Measurements from ENCODE around the gene GRAMD4. TPM values are rescaled to one million over a fixed set of nuclear protein-coding genes. Genes with fewer than 3 reads are reported as not detected.
A peak's percentile ranks its signal among the peaks of the same experiment; 100 is the strongest.

Gene GRAMD4
- total and polyA plus RNA-seq, 4 donors = 16.3 to 67.7 (median 21.2) TPM

- Histone ChIP-seq H3K4me3 (no peak overlapping the region), H3K9me3 (ENCODE audit: control insufficient read depth in 4 of 4, insufficient read depth in 3 of 4, low read length in 3 of 4) (no peaks in the 10 kb centered on the region), H3K4me1 (ENCODE audit: control insufficient read depth in 5 of 5, insufficient read depth in 5 of 5, low read length in 5 of 5) (peaks cover 7 to 67% (median 27%) of the 10 kb centered on the region in 5 donors), H3K9ac (ENCODE audit: insufficient read depth in 1 of 2, low read length in 2 of 2) (no peak overlapping the region), H3K27me3 (ENCODE audit: control insufficient read depth in 3 of 3, insufficient read depth in 3 of 3, low read length in 2 of 3) (no peaks in the 10 kb centered on the region), H3K27ac (ENCODE audit: low read depth in 1 of 2, low read length in 1 of 2) (peak overlapping the region in 1 of 2 donors; percentile 73), H3K36me3 (ENCODE audit: control insufficient read depth in 4 of 4, insufficient read depth in 4 of 4, low read length in 4 of 4) (no peaks in the 10 kb centered on the region)
- ATAC-seq (ENCODE audit: insufficient read depth, low FRiP score) (no peak), DNase-seq (no peak)
- 75 to 79% methylated on average over 13 of the region's 13 CpGs for WGBS, 2 donors
- no peak for TF ChIP-seq CTCF (IDR thresholded peaks at IDR 0.05; ENCODE audit: control extremely low read depth, extremely low read depth)
Observed at GRCh38 chr22:46580940-46581537, 39.1 kb upstream of the GRAMD4 start.

GRCh38 chr22:46581538-46582244 is 38.5 kb upstream of the GRAMD4 start:
- no peak for TF ChIP-seq CTCF (IDR thresholded peaks at IDR 0.05; ENCODE audit: control extremely low read depth, extremely low read depth)
- WGBS, 2 donors = 65 to 67% methylated on average over 14 of the region's 14 CpGs
- Histone ChIP-seq H3K9me3 (ENCODE audit: control insufficient read depth in 4 of 4, insufficient read depth in 3 of 4, low read length in 3 of 4) (no peaks in the 10 kb centered on the region), H3K4me3 (no peak overlapping the region), H3K9ac (ENCODE audit: insufficient read depth in 1 of 2, low read length in 2 of 2) (no peak overlapping the region), H3K27me3 (ENCODE audit: control insufficient read depth in 3 of 3, insufficient read depth in 3 of 3, low read length in 2 of 3) (no peaks in the 10 kb centered on the region), H3K36me3 (ENCODE audit: control insufficient read depth in 4 of 4, insufficient read depth in 4 of 4, low read length in 4 of 4) (no peaks in the 10 kb centered on the region), H3K4me1 (ENCODE audit: control insufficient read depth in 5 of 5, insufficient read depth in 5 of 5, low read length in 5 of 5) (peaks cover 7 to 67% (median 28%) of the 10 kb centered on the region in 5 donors), H3K27ac (ENCODE audit: low read depth in 1 of 2, low read length in 1 of 2) (peak overlapping the region; percentile 12 to 65)
- DNase-seq (no peak), ATAC-seq (ENCODE audit: insufficient read depth, low FRiP score) (no peak)

GRCh38 chr22:46582281-46582933 is 37.8 kb upstream of the GRAMD4 start:
- TF ChIP-seq CTCF (IDR thresholded peaks at IDR 0.05; ENCODE audit: control extremely low read depth, extremely low read depth) = no peak
- peak overlapping the region; percentile 12 to 65 for H3K27ac ChIP-seq (ENCODE audit: low read depth in 1 of 2, low read length in 1 of 2)
- no peak overlapping the region for H3K9ac ChIP-seq (ENCODE audit: insufficient read depth in 1 of 2, low read length in 2 of 2)
- H3K9me3 ChIP-seq (ENCODE audit: control insufficient read depth in 4 of 4, insufficient read depth in 3 of 4, low read length in 3 of 4) = no peaks in the 10 kb centered on the region
- DNase-seq = no peak
- H3K27me3 ChIP-seq (ENCODE audit: control insufficient read depth in 3 of 3, insufficient read depth in 3 of 3, low read length in 2 of 3) = no peaks in the 10 kb centered on the region
- WGBS, 2 donors = 69 to 76% methylated on average over 14 of the region's 14 CpGs
- no peak overlapping the region for H3K4me3 ChIP-seq
- no peak for ATAC-seq (ENCODE audit: insufficient read depth, low FRiP score)
- peaks cover 7 to 73% (median 31%) of the 10 kb centered on the region in 5 donors for H3K4me1 ChIP-seq (ENCODE audit: control insufficient read depth in 5 of 5, insufficient read depth in 5 of 5, low read length in 5 of 5)
- H3K36me3 ChIP-seq (ENCODE audit: control insufficient read depth in 4 of 4, insufficient read depth in 4 of 4, low read length in 4 of 4) = no peaks in the 10 kb centered on the region

All from lung (tissue), 12 donors.